Amniotic epithelial cell (primary cell): ENCODE data around the gene WNK2.

Source experiments
- DNase-seq: peaks from one replicate; pipeline ENCODE4 v3.0.0-alpha.2; 2010; ENCODE audit warnings: low read depth

Gene WNK2

DNA sequence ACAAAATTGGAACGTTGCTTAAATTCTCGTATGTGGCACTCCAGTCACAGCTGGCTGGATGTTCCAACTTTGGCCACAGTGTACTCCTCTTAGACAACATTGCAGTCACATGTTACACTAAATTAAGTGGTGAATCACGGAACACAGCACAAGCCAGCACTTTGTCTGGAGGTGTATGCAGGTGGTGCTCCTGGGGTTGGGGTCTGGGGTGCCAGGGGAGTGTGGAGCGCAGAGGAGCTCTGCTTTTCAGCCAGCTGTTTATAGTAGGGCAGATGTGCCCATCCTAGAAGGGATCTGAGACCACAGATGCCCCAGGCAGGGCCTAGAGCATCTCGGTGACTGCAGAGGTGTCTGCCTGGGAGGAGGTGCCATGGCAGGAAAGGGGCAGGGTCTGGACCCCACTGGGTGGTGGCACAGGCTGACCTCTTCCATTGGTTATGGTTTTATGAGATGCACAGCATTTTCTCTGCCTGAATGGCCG is 82.6 kb downstream of the WNK2 start:
- DNase-seq = no peak

DNA sequence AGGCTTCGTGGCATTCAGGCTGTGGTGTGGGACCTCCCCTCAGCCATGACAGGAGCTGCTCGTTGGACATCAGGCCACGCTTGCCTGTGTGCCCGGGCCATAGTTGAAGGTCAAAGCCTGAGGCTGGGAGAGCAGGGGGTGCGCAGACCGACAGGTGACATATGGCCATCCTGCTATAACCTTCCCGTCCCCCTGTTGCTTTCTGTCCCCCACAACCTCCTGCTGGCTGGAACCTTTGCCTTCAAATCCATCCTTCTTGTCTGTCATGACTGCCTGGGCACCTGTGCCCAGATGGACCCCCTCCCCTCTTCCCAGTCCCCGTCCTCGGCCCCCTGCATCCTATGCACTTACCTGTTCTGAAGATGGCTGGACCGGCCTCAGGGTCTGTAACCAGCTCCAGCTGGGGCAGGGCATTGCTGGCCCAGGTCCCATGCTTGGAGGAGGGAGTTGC is 83.2 kb downstream of the WNK2 start:
- DNase-seq = no peak

DNA sequence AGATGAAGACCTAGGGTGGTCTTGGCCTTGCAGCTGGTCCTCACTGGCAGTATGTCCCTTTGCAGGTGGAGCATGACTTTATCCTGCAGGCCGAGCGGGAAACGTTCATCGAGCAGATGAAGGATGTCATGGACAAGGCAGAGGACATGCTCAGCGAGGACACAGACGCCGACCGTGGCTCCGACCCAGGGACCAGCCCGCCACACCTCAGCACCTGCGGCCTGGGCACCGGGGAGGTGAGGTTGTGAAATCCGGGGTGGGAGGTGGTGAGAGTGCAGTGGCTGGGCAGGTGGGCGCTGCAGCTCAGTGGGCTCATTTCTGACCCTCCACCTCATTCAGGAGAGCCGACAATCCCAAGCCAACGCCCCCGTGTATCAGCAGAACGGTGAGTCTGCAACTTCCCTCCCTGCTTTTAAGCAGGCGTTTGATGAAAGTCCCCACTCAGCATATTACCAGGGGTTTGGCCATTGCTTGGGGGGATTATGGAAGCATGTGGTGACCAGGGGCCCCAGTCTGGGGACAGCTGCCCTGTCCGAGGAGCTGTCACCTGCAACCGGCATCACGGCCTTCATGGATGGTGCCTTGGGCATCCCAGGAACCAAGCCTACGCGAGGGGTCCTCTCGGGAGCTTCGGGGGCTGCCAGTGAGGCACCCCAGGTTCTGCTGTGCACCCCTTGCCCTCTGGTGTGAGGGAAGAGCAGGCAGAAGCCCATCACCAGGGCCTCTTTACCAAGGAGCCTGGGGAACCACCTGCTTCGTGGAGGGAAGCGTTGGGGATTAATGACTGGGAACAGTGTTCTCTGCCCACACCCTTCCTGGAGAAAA is 84.0 kb downstream of the WNK2 start:
- no peak for DNase-seq

DNA sequence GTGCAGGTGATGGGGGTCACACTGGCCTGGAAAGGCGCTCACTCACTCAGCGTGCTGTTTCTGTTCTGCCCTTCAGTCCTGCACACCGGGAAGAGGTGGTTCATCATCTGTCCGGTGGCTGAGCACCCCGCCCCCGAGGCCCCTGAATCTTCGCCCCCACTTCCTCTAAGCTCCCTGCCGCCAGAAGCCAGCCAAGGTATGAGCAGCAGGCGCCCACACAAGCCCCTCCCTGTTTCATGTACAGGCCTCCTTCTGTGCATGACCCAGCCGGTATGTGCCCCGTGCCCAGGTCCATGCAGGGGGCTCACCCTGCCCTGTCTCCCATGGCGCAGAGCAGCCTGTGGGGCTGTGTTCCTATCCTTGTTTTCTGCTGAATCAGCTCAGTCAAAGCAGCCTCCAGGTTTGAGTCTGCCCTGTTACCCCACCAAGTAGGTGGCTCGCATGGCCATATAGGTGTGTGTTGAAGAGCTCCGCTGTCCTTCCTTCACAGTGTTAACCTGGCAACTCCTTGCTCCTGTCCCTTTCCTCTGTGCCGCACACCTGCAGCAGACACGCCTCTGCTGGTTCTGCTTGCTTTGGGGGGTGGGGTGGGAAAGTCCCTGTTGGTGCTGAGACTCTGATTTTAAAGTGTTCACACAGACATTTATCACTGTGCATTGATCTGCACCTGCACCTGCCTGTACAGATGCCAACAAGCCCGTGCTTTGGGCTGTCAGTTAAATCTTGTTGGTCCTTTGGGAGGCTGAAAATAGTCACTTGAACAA is 84.8 kb downstream of the WNK2 start:
- DNase-seq = no peak

DNA sequence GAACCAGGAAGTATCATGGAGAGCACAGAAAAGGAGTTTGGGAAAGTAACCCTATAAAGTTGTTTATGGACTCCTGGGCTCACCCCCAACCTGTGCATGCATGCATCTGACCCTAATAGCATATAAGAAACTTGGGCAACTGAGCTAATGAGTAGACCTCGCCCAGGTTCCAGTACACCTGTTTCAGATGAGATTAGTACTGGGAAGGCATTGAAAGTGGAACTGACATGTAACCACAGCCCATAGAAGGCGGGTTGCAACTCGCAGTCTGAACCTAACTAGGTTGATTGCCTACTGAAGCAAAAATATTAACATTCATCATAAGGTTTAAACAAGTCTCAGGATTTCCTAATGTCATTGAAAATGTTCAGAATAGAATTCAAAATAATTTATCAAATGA is 87.0 kb downstream of the WNK2 start:
- no peak for DNase-seq

DNA sequence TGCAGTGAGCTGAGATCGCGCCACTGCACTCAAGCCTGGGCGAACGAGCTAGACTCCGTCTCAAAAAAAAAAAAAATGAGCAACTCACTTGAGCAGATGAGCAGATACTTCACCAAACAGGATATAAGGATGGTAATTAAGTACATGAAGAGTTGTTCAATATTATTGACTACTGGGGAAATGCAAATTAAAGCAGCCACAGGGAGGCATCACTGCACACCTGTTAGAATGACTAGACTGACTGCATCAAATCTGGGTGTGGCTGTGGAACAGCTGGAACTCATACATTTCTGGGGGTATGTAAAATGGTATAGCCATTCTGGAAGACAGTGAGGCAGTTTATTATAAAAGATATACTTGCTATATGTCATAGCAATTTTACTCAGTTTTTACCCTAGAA is 93.0 kb downstream of the WNK2 start:
- DNase-seq = no peak

DNA sequence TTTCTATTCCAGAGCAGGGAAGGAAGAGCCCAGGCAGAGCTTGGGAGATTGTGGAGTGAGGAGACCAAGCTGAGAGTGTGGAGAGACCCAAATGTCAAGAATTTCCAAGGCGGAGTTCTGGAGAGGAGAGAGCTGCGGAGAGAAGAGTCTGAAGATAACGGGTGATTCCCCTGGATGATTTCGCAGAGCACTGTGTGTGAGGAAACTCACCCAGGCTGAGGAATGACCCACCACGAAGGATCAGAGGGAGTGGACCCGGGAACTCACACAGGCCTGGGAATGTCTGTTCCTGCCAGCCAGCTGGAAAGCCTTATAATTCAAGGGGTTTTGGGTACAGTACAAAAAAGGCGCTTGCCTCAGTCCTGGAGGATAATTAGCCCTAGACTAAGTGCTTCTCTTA is 94.2 kb downstream of the WNK2 start:
- DNase-seq = peak; percentile 10

DNA sequence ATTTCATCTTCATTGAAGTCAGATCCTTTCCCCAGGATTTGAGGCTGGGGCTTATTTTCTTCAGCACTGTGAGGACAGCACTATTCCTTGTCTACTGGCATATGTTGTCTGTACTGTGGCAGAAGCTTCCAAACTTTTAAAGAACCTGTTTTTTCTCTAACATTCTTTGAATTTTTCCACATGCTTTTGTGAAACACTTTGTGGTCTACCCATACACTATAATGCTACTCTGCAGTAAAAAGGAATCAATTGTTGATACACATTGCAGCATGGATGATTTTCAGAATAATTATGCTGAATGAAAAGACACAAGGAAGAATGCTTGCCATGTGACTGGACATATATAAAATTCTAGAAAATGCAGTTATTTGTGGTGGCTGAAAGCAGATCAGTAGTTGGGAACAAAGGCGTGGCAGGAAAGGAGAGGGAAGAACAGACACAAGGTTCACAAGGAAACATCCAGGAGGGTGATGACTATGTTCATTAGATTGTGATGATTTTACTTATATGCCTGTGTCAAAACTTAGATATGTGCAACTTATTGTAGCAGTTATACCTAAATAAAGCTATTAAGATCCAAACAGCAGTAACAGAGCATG is 96.8 kb downstream of the WNK2 start:
- no peak for DNase-seq

DNA sequence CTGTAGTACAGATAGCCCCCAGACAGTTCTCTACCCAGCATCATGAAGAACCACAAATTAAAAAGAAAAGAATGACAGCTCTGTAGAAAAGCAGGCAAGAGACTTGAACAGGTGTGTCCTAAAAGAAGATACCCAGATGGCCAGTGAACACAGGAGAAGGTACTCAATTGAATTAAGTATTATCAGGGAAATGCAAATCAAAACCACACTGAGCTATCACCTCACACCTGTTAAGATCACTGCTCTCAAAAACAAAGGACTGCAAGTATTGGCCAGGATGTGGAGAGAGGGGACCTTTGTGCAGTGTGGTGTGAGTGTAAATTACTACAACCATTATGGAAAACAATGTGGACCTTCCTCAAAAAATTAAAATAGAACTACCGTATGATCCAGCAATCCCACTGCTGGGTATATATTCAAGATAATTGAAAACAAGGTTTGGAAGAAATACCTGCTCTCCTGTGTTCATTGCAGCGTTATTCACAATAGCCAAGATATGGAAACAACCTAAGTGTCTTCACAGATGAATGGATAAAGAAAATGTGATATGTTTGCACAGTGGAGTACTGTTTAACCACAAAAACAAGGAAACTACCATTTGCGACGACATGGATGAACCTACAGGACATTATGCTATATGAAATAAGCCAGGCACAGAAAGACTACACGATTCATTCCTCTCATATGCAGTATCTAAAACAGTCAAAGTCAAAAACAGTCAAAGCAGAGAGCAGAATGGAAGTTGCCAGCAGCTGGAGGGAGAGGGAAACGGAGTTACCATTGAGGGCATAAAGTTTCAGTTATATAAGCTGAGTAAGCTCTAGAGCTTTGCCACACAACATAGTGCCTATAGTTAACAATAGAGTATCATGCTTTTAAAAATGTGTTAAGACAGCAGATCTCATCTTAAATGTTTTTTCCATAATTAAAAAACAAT is 102.6 kb downstream of the WNK2 start:
- DNase-seq = no peak

DNA sequence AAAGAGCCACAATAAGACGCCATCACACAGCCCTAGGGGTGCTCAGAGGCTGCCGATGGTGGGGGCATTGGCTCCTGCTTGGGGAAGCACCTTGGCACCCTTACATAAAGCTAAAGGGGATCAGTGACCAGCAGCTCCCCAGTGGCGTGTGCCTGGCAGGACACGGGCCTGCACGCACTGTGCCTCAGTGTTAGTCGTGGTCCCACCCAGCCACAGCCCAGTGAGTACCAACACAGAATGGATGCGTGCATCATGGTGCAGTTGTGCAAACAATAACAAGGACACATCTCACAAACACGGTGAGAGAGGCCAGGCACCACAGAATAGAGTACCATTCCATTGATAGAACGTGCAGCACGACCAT is 103.2 kb downstream of the WNK2 start:
- DNase-seq = no peak

DNA sequence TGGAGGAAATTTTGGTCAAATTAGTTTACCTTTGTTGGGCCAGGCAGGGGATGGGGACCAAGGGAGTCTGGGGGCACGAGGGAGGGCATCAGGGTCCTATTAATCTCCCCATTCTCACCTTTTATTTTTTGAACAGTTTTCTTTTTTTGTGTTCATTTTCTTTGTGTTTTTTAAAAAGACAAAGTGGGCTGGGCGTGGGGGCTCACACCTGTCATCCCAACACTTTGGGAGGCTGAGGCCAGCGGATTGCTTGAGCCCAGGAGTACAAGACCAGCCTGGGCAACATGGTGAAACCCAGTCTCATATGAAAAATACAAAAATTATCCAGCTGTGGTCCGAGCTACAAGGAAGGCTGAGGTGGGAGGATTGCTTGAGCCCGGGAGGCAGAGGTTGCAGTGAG is 103.7 kb downstream of the WNK2 start:
- DNase-seq = no peak

DNA sequence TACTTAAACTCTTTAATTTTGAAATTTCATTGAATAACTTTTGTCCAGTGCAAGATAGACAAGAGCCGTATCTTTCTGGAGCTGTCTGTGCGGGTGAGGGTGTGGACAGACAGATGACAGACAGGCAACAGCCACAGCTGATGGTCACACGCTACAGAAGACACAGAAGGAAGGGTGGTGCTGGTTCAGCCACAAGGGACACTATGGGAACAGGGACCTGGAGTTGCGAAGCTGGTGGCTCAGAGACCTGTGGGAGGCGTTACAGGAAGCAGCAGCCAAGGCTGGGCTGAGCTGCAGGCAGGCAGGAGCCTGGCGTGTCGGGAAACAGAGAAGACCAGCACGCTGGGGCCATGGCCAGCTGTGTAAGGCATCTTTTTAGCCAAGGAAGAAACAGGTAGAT is 104.4 kb downstream of the WNK2 start:
- DNase-seq = no peak

DNA sequence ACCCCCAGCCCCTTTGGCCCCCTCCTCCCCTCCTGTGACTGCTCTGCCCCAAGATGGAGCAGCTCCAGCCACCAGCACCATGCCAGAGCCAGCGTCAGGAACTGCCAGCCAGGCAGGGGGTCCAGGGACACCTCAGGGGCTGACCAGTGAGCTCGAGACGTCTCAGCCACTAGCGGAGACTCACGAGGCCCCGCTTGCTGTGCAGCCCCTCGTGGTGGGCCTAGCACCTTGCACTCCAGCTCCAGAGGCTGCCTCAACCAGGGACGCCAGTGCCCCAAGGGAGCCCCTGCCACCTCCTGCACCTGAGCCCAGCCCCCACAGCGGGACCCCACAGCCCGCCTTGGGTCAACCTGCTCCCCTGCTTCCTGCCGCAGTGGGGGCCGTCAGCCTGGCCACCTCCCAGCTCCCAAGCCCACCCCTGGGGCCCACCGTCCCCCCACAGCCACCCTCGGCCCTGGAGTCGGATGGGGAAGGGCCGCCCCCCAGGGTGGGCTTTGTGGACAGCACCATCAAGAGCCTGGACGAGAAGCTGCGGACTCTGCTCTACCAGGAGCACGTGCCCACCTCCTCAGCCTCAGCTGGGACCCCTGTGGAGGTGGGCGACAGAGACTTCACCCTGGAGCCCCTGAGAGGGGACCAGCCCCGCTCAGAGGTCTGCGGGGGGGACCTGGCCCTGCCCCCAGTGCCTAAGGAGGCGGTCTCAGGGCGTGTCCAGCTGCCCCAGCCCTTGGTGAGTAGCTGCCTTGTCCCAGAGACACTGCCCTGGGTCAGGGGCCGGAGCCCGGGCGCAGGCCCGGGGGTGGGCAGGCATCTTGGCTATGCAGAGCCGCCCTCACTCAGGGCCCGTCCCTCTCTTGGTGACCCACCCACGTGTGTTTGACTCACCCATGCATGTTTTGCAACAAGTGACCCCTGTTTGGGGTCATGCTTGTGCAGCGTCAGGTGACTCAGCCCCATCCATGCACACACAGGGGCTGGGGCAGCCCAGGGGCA is 105.2 kb downstream of the WNK2 start:
- peak; percentile 85 for DNase-seq

DNA sequence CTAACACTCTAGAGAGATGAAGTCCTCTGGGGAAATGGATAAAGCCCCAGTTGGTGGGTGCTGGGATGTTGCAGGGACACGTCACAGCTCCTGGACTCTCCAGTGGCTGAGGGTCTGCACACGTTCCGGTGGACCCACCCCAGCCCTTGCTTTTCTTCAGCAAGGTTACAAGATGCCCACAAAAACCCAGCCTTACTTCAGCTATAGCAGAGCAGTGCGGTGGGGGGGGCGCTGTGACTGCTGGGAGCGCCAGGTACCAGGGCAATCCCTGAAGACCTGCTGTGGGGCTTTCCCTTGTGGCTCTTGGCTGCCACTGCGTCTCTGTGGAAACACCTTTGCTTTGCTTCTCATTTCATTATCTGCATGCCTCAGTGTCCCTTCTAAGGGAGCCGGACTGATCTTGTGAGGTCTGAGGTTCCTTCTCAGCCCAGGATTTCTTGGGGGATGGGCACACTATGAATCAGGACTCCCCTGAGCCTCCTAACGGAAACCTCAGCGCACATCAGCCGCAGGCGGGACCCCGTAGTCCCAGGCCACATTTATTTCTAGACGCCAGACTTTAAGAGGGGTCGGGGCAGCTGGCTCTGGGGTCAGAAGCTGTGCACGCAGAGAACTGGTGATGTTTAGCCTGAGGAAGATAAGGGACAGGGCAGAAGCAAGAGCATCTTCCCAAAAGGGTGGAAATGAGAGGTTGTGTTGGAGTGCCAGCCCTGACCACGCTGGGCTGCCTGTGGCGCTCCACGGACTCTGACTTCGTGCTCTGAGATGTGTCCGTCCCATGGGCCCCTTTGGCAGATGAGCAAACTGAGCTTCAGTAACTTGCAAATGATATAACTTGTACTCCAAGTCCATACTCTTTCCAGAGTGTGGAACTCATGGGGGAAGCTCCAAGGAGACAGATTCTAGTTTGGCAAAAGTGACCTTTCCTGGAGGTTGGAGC is 106.8 kb downstream of the WNK2 start:
- no peak for DNase-seq

DNA sequence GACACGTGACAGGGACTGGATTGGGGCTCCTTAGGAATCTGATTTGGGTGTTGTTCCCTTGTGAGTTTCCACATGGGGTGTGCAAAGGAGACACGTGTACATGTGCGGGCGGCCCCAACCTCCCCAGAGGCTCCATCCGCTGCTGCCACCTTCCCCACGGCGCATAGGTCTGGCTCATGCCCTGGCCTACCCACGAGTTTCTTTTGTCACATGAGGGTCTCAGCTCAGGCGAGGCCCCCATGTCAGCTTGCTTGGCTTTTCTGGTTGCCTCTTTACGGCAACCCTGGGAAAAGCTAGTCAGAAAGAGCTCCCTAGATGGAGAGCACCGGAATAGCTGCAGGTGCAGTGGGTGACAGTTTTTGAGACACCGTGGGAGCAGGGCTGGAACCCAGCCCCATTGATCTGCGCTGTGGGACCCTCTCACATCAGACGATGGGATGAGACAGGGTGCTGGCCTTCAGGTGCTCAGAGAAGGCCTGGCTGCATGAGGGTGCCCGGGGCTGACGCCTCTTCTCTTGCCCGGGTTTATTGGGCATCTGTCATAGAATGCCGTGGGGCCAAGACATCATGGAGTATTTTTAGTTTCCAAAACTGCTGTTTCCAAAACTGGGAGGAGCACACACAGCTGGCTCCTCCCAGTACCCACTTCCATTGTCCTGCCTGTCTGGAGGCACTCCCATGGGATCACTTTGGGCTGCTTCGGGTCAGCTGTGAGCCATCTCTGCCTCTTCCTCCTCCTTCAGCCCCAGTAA is 107.8 kb downstream of the WNK2 start:
- no peak for DNase-seq

DNA sequence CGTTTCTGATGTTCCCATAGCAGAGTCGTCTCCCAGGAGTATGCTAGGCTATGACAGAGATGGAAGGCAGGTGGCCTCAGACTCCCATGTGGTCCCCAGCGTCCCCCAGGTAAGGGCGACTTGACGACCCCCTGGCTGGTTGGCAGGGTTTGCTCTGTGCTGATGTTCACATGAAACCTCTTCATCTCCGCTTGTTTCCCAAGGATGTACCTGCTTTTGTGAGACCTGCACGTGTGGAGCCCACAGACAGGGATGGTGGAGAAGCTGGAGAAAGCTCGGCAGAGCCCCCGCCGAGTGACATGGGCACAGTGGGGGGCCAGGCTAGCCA is 108.3 kb downstream of the WNK2 start:
- no peak for DNase-seq

DNA sequence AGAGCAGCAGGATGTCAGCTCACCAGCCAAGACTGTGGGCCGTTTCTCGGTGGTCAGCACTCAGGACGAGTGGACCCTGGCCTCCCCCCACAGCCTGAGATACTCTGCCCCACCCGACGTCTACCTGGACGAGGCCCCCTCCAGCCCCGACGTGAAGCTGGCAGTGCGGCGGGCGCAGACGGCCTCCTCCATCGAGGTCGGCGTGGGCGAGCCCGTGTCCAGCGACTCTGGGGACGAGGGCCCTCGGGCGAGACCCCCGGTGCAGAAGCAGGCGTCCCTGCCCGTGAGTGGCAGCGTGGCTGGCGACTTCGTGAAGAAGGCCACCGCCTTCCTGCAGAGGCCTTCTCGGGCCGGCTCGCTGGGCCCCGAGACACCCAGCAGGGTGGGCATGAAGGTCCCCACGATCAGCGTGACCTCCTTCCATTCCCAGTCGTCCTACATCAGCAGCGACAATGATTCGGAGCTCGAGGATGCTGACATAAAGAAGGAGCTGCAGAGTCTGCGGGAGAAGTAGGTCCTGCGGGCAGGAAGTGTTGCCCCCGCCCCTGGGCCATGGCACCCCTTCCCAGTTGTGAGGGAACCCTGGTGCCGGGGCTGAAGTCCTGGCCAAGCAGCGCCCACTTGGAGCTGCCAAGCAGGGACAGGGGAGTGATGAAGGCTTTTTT is 108.9 kb downstream of the WNK2 start:
- DNase-seq = no peak

DNA sequence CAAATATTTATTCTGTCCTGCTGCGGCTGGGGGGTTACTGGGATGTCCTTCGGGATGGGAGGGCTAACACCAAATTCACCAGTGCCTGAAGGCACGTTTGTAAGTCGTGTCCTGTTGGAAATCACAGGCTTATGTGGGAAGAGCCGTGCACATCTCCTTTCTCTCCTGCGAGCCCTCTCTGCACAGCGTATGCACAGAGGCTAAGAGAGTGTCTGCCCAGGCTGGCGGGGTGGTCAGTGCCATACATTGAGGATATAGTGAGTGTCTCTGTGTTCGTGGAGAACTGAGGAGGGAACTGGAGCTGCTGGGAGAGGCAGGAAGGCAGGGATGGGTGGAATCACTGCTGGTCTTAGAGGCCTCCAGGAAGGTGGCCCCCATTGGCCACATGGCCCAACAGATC is 110.1 kb downstream of the WNK2 start:
- no peak for DNase-seq
